HG03280 (cell line): Measurements from ENCODE around the gene CHMP4B.

Experiments
- ATAC-seq: cut with Tn5 transposase; IDR thresholded peaks from one replicate; pipeline ENCODE4 v1.9.1; 2021; ENCODE audit warnings: mild to moderate bottlenecking, moderate library complexity; ENCODE audit not compliant: unreplicated experiment

The CHMP4B gene

DNA sequence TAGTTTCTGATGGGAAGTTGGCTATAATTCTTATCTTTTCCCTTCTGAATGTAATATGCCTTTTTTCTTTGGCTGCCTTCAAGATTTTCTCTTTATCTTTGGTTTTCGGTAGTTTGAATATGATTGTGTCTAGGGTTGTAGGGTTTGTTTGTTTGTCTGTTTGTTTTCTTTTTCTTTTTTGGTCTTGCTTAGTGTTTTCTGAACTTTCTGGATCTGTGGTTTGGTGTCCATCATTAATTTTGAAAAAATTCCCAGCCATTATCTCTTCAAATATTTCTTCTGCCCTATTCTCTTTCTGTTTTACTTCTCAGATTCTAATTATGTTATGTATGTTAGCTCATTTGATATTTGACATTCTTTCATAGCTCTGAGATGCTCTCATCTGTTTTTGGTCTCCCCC is 79.4 kb downstream of the CHMP4B start:
- no peak for ATAC-seq

- ATAC-seq = no peak
These were observed 82.2 kb downstream of the CHMP4B start for GRCh38 chr20:33893314-33893713.

DNA sequence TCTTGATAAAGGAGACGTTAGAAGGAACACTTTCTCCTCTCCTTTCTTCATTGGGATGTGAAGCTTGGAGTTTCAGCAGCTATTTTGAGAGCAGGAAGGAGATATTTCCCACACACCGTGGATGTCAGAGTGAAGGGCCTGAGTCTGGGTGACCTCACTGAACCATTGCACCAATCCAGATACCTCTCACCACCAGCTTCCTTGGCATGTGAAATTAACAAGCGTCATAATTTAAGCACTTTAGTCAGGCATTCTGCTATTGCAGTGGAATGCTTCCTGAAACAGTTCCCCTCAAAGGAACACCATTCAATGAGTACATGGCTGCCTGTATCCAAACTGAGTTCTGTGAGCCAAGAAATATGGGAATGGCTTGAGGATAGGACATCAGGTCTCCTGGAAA is 83.7 kb downstream of the CHMP4B start:
- ATAC-seq = no peak

- ATAC-seq = no peak
These were observed 85.4 kb downstream of the CHMP4B start for GRCh38 chr20:33896509-33896908.

- no peak for ATAC-seq
These were observed 86.3 kb downstream of the CHMP4B start for GRCh38 chr20:33897313-33897912.

GRCh38 chr20:33899106-33899505 is 88.0 kb downstream of the CHMP4B start:
- no peak for ATAC-seq

DNA sequence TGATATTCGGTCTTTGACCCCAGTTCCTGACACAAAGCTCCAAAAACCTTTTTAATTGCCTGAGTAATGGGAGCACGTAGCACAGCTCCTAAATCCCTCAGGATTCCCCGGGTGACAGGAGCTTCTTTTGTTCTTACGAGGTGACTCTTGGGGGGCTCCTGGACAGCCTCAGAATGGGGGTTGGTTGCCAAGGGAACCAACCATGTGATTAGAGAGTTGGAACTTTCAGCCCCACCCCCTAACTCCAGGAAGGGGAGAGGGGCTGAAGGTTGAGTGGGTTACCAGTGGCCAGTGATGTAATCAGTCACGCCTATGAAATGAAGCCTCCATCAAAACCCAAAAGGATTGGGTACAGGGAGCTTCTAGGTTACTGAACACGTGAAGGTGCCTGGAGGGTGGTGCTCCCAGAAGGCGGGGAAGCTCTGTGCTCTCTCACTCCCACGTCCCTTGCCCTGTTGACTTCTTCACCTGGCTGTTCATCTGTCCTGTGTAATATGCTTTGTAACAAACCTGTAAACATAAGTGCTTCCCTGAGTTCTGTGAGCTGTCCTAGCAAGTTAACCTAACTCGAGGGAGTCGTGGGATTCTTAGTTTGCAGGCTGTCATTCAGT is 89.5 kb downstream of the CHMP4B start:
- ATAC-seq = no peak

GRCh38 chr20:33901132-33901523 is 90.0 kb downstream of the CHMP4B start:
- no peak for ATAC-seq

- no peak for ATAC-seq
These were observed 90.9 kb downstream of the CHMP4B start for GRCh38 chr20:33902011-33902410.
